HG02571 (cell line): ENCODE measurements around the gene ASB5.
"Not testable (repeated sequence)": the region's sequence is repeated elsewhere in the genome, so short reads cannot be mapped to it uniquely, and the experiment has no call there.

ENCODE experiments used
- ATAC-seq: cut with Tn5 transposase; IDR thresholded peaks from one replicate; pipeline ENCODE4 v1.9.1; 2021; ENCODE audit warnings: mild to moderate bottlenecking, moderate library complexity; ENCODE audit not compliant: unreplicated experiment

Gene ASB5

DNA sequence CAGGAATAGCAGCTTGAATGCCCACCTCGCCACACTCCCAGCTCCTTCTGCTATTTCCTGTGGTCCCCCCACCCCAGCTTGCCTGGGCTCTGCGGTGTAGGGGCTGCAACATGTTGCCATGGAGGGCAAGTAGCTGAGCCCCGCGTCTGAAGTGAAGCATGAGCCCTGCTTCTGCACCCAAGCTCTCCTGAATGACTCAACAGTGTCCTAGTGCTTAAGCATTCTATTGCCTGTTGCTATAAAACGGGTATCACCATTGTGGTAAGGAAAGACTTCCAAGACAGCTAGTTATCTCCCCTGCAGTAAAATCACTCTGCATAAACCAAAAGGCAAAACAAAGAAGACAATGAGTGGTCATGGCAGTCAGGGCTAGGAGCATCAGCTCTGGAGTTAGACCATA is 42.3 kb downstream of the ASB5 start:
- no peak for ATAC-seq

DNA sequence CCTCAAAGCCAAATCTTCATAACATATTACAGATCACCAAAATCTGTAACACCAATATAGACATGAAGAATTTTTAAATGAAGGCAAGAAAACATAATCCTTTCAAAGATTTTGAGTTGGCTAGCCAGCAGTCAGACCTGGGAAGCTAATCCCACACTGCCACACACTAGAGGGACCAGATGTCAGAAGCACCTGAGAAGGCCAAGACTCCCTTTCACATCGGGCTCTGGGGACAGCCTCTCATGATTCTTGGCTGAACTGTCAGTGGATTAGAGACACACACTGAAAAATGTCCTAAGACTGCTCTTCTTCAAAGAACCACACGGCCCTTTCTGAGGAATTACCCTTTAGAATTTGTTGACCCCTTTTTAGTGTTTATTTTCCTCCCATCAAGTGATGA is 45.5 kb downstream of the ASB5 start:
- no peak for ATAC-seq

DNA sequence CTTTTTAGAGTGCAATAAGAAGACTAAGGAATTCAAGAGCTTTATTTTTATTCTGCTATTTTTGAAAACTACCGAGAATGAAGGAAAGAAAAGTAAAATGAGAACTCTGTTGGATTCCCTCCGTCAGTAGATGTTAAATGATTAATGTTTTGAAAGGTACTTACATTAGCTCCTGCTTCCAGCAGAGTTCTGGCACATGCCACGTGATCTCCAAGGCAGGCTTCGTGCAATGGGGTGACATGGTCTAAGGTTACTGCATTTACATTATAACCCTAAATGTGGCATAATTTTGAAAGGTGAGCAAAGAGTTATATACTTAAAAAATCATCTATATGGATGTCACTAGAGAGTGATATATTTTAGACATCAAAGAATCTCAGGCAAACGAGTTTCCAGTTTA is 46.9 kb downstream of the ASB5 start:
- ATAC-seq, result no peak

DNA sequence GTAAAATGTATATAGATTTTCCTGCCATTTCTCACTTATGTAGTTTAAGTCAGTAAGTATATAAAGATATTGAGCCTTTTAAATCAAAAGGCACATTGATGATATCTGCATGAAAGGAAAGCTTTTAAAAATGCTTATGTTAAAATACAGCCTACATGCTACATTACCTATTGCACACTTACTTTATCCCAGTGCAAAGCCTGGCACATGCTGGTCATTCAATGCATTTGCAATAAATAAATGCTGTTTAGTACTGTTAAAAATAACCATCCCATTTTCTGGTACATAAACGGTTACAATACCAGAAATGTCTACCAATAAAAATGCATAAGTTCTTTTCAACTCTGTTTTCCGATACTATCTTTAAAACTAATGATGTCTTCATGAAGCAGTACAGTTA is 51.5 kb downstream of the ASB5 start:
- no peak for ATAC-seq

DNA sequence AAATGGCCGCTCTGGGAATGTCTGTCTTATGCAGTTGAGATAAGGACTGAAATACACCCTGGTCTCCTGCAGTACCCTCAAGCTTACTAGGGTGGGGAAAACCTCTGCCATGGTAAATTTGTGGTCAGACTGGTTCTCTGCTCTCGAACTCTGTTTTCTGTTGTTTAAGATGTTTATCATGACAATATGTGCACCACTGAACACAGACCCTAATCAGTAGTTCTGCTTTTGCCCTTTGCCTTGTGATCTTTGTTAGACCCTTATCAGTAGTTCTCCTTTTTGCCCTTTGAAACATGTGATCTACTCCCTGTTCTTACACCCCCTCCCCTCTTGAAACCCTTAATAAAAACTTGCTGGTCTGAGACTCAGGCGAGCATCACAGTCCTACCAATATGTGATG is 56.7 kb downstream of the ASB5 start:
- ATAC-seq, result not testable (repeated sequence)

DNA sequence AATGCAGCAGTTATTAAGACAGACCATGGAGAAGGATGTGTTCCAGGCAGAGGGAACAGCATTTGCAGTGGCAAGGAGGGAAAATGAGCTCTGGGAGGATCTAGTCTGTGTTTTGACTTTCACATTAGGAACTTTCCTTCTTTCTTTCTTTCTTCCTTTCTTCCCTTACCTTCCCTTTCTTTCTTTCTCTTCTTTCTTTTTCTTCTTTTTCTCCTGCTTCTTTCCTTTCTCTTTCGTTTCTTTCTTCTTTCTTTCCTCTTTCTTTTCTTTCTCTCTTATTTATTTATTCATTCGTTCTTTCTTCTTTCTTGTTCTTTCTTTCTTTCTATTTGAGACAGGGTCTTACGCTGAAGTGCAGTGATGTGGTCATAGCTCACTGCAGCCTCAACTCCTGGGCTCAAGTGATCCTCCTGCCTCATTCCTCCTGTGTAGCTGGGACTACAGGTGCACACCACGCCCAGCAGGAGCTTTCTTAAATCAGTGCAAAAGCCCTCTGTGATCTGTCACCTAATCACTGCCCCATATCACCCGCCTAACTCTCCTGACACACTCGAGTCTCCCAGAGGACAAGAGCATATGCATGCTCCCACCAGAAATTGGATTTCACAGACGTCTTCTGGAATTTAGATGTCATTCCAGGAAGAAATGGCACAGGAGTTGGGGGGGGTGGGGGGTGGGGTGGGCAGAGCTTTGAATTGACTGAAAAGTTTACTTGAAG is 58.3 kb downstream of the ASB5 start:
- ATAC-seq, result no peak

DNA sequence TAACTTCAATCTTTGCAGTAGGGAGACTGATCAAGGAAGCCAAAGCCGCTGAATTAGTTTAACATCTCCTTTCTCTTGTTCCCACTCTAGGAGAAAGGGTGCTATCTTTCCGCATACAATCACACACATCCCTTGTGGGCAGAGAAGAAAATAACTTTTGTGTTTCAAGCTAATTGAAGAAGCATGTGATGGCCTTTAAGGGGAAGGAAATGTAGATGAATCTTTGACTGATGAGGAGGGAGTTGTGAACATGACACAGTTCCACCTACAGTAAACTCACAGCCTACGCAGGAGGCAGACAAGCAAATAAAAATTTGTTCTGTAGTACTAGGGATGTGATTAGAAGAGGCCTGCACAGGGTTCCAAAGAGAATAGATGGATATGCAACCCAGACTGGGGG is 58.9 kb downstream of the ASB5 start:
- no peak for ATAC-seq

DNA sequence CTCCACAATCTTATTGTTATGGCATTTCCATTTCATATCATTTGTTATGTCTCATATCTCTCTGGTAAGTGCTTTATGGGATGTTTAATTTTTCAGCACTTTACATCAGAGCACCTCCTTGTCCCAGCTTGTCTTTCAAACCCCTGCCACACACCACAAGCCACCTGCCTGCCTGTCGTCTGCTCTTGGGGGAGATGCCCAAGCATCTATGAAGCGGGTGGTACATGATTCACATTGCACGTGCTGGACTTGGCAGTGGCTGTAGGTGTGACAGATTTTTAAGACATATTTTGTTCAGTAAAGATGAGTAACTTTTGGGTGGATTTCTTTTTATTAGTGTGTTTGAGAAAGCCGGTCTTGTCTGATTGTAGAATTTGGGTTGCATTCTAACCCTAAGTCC is 59.5 kb downstream of the ASB5 start:
- no peak for ATAC-seq

DNA sequence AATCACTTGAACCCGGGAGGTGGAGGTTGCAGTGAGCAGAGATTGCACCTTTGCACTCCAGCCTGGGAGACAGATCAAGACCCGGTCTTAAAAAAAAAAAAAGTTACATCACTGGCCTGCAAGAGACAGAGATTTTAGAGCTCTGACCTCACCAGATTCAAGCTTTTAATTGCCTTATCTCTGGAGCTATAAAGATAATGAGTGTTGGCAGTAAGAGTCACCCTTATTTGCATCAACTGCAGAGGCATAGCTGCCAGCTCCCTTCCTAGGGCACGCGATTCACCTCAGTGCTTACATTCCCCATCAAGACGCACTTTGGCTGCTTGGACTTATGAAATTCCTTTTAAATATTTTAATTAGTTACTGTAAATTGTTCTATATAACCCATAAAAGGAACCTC is 61.2 kb downstream of the ASB5 start:
- no peak for ATAC-seq

DNA sequence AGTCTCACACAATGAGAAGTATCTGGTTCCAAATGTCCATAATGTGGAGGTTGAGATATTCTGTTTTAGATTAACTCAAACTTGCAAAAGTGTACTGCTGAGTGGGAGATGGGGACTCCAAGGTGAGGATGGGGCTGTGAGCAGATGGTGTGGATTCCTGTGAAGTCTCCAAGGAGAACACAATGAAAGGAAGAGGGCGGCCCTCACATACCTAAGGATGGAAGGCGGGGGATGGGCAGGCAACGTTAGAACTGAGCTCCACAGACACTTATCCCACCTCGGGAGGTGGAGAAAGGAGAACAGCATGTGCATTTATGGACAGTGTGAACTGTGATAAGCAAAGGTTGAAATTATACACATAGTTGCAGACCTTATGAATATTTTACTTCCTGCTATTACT is 63.7 kb downstream of the ASB5 start:
- ATAC-seq, result no peak

DNA sequence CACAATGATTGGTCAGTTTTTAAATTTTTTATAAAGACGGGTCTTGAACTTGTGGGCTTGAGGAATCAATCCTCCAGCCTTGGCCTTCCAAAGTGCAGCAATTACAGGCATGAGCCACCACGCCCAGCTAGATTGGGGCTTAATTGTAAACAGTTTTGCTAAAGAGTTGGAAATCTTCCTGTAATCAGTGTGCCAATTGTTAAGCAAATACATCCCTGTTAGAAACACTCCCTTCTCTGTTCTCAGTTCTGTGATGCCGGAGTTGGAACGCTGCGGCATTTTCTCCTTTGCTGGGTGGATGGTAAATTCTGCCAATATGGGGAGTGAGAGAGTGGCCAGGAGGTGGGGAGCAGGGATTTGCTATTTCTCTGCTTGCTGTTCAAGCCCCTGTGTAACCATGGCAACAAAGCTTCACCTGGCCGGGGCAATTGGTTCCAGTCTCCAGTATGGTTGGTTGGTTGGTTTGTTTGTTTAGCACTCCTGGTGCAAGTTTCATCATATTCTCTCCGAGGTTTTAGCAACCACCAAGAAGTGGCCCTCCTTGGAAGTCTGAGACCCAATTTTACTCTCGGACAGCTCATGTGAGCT is 70.6 kb downstream of the ASB5 start:
- no peak for ATAC-seq

DNA sequence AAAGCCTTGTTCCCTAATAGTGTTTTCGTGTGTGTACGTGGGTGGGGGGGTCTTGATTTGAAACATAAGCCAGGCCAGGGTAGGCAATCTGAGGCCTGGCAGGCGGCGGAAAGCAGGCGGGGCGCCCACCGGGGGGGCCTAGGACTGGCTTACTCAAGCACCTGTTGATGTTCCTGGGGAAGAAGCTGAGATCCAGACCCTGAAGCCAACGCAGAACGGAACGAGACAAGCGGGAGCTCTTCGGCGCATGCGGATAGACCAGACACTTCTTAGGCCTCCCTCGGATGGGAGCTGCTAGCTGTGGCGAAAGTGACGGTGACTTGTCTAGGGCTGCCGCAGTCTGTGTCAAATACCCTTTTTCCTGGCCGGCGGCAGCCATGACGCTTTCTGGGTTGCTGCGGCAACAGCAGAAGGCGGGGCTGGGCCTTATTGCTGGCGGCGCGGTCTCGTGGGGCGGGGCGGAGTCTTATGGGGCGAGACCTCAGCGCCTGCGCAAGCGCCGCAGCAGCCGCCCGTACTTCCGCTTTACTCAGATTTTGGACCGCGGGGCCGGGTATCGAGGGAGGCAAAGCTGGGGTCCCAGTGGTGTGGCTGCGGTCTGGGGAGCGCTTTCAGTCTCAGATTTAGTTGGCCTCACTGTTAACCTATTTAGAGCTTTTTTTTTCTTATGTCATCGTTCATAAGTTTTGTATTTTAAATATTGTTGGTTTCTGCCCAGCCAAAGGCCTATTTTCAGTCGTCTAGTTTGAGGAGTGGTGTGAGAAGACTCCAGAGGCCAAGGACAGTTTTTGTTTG is 73.6 kb downstream of the ASB5 start, which contains the start of gene SPATA4:
SPATA4 (minus strand) TSS at position 402 of the 795 bp plus-strand sequence; CDS start at position 379, 23 bp downstream.
- ATAC-seq, result peak; percentile 99

DNA sequence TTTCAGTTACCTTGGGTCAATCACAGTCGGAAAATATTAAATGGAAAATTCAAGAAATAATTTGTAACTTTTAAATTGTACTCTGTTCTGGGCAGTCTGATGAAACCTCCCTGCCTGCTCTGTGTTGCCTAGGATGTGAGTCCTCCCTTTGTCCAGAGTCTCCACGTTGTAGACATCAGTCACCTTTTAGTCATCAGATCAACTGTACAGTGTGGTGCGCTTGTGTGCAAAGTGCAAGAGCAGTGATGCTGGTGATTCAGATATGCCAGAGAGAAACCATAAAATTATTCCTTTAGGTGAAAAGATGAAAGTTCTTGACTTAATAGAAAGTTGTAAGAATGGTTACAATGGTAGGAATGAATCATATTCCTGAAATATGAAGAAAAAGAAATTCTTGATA is 75.1 kb downstream of the ASB5 start:
- no peak for ATAC-seq

DNA sequence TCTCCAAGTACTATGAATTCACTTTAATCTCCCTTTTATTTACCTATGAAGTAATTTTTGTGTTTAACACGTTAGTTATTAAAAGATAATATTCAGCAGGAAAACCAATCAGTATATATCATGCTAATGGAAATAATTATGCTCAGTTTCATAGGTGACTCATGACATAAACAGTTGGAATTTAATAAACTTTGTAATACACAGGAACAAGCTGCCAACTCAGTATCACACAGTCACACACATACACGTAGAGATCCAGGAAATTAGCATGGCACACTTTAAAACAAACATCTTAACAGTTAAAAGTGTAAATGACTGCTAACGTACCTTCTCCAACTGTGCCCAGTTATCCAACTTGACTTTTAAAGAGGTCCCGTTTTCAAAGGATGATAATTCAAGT is 75.9 kb downstream of the ASB5 start:
- no peak for ATAC-seq

DNA sequence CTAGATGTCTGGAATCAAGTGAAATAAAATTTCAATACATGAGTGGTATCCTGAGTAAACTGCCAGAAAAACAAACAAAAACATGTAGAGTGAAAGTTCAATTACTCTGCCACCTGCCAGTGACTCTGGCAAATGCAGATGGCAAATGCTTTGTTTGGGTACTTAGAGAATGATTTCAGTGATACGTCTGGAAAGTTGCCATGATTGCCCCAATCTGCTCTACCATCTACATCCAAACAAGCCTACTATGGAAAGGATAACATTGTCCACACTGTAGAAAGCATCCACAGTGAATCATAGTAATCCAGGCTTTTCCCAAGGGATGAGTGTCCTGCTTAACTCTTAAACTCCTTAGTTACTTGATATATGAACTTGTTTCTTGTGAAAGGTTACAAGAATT is 77.0 kb downstream of the ASB5 start:
- ATAC-seq, result no peak

DNA sequence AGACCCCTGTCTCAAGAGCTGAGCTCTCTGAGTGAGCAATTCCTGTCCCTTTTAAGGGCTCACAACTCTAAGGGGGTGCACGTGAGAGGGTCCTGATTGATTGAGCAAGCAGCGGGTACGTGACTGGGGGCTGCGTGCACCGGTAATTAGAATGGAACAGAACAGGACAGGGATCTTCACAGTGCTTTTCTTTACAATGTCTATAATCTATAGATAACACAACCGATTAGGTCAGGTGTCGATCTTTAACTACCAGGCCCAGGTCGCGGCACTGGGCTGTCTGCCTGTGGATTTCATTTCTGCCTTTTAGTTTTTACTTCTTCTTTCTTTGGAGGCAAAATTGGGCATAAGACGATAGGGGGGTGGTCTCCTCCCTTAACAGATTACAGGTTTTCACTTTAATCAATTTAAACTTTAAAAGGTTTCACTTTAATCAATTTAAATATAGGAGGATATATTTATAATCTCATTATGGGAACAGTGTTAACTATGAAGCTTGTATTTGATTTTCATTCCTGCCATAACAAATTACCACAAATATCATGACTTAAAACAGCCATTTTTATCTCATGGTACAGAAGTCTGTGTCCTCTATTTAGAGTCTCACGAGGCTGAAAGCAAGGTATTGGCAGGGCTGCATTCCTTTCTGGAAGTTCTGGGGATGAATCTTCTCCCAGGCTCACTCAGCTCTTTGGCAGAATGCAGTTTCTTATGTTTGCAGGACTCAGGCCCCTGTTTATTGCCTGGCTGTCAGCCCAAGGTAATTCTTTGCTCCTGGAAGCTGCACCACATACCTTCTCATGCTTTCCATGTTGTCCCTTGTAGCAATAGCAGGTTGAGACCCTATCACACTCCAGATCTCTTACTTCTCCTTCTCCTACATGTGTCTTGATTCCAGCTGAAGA is 78.9 kb downstream of the ASB5 start:
- no peak for ATAC-seq

DNA sequence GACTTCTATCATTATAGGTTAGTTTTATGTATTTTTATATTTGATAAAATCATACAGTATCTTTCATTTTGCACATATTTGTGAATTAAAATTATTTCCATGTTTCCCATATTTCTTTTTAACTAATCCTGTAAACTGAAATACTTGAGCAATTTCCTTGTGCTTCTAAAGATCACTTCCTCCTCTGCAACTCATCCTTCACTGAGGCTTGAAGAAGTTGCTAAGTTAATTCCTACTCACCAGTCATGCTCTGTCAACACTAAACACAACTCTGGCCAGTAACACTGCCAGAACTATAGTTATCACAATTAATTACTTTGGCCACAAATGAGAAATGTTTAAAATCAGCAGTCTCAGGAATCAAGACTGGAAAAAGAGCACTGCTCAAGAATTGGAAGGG is 80.4 kb downstream of the ASB5 start:
- no peak for ATAC-seq

DNA sequence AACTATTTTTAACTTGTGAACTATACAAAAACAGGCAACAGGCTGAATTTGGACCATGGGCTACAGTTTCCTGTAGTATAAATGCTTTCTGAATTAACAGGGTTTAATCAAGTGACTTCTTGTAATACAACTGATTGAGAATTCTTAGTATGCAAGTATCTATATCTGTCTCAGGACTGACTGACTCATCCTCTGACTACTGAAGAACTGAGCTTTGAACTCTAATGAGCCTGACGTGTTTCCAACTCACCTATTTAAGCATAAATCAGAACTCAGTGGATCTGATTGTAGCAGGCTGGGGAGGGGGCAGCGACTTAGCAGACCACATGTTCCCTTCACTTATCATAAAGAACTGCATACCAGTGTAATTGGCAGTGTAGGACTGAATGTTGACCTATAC is 81.4 kb downstream of the ASB5 start:
- ATAC-seq, result no peak

DNA sequence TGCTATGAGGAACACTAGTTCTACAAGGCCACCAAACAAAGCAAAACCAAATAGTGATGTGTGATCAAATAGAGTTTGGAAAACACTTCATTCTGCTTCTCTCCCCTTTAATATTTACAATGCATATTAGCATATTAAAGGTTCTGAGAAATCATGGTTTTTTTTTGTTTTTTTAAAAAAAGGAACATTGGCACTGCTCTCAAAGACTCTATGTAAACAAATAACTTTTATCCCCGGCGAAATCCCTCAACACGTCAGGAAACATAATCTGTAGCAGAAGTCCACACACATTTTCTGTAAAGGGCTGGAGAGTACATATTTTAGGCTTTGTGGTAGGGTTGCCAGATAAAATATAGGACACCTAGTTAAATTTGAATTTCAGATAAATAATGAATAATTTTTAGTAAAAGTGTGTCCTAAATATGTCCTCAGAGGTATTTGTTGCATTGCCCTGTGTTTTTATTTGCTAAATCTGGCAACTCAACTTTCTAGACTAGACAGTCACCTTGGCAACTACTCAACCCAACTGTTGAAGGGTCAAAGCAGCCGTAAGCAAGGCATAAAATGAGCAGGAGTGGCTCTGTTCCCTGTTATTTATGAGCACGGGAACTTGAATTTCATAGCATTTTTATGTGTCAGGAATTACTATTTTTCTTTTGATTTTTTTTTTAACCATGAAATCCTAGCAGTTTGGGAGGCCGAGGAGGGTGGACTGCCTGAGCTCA is 82.2 kb downstream of the ASB5 start:
- no peak for ATAC-seq

DNA sequence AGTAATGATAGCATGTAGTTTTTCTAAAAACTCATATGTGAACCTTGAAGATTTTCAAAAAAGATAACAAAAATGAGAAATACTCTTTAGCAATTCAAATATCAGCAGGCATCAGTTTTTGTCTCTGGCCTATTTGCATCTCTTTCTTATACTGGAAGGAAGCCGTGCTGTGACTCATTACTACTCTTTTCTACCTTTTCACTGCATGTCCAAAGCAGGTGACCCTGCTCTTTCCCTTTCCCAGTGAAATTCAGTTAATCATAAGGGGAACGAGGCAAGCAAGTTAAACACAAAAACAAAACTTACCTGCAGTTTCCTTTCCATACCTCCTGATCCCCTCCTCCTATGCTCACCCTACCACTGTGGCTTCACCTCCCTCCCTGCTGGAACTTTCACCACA is 83.0 kb downstream of the ASB5 start:
- ATAC-seq, result no peak
